Measurements from ENCODE around the gene COL7A1. TPM values are rescaled to one million over a fixed set of nuclear protein-coding genes. Genes with fewer than 3 reads are reported as not detected.

COL7A1 gene
- total RNA-seq, 1 donor from 2014 or later, result 1.5 TPM

DNA sequence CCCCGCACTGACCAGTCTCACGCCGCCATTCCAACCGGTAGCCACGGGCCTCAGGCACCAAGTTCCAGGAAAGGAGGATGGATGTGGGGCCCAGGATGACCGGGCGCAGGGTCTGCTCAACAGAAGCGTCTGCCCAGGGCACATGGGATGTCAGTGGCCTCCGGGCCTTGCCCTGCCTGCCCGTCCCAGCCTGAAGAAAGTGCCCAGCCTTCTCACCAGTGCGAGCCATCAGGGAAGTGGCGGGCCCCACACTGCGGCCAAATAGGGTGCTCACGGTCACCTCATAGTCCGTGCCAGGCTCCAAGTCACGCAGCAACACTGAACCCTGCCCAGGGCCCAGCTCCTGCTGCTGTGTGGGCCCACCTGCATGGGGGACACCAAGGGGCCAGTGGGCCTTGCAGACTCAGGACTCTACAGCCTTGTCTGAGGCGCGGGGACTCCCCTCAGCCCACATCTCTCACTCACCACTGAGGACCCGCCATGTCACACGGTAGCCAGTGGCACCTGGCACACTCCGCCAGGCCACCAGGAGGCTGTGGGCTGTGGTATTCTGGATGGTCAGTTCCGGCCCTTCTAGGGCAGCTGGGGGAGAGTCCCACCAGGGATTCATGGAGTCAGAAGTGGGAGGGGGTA lies 3.1 kb downstream of the COL7A1 start:
- no peaks in the 10 kb centered on the region for H3K9me3 Mint-ChIP-seq
- ChIA-PET POLR2A (no interaction called here), CTCF (no interaction called here)
- DNase-seq (no peak), ATAC-seq (ENCODE audit: low read depth) (no peak)
- H3K4me3 Mint-ChIP-seq, result no peak overlapping the region
- TF ChIP-seq CTCF (IDR thresholded peaks at IDR 0.05), result no peak
- peaks cover 14% of the 10 kb centered on the region for H3K4me1 Mint-ChIP-seq
- peaks cover under 1% of the 10 kb centered on the region for H3K36me3 Mint-ChIP-seq (ENCODE audit: low read depth)
- peaks cover 45% of the 10 kb centered on the region for H3K27me3 Mint-ChIP-seq
- H3K27ac Mint-ChIP-seq, result no peak overlapping the region
- intact Hi-C loops (cut with micrococcal nuclease), result no loop called here

- ChIA-PET CTCF (no interaction called here), POLR2A (no interaction called here)
- no peaks in the 10 kb centered on the region for H3K9me3 Mint-ChIP-seq
- intact Hi-C loops (cut with micrococcal nuclease), result no loop called here
- ATAC-seq (ENCODE audit: low read depth) (no peak), DNase-seq (no peak)
- peaks cover 14% of the 10 kb centered on the region for H3K4me1 Mint-ChIP-seq
- H3K27me3 Mint-ChIP-seq, result peaks cover 47% of the 10 kb centered on the region
- no peaks in the 10 kb centered on the region for H3K36me3 Mint-ChIP-seq (ENCODE audit: low read depth)
- no peak for TF ChIP-seq CTCF (IDR thresholded peaks at IDR 0.05)
- H3K4me3 Mint-ChIP-seq, result no peak overlapping the region
- no peak overlapping the region for H3K27ac Mint-ChIP-seq
Observed at GRCh38 chr3:48591436-48591835, 3.7 kb downstream of the COL7A1 start.

- no peak overlapping the region for H3K27ac Mint-ChIP-seq
- H3K9me3 Mint-ChIP-seq, result no peaks in the 10 kb centered on the region
- peaks cover 37% of the 10 kb centered on the region for H3K27me3 Mint-ChIP-seq
- no peak for DNase-seq
- intact Hi-C loops (cut with micrococcal nuclease), result no loop called here
- CTCF ChIA-PET, result no interaction called here
- H3K4me3 Mint-ChIP-seq, result no peak overlapping the region
- POLR2A ChIA-PET, result interaction anchor here (0.6 kb wide), 1 partner anchor 94 kb away, joined by 6 read pairs; no protein-coding TSS in a partner anchor
- H3K36me3 Mint-ChIP-seq (ENCODE audit: low read depth), result no peaks in the 10 kb centered on the region
- TF ChIP-seq CTCF (IDR thresholded peaks at IDR 0.05), result no peak
- H3K4me1 Mint-ChIP-seq, result no peaks in the 10 kb centered on the region
- no peak for ATAC-seq (ENCODE audit: low read depth)
Observed at GRCh38 chr3:48588230-48588629, 6.9 kb downstream of the COL7A1 start.

DNA sequence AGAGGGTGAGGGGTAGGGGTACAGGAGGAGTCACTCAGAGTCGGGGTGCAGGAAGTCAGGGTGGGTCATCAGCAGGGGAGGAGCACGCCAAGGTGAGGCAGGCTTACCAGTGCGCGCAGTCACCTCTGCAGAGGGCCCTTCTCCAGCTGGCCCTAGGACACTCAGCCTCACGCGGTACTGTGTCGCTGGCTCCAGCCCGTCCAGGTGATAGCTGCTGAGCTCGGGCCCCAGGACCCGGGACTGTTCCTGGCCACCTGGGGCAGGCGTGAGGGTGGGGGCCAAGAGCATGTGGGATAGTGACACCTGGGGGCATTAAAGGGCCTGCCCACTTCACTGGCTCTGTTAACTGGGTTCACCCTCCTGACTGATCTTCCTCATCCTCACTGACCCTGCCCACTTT lies 7.4 kb downstream of the COL7A1 start:
- TF ChIP-seq CTCF (IDR thresholded peaks at IDR 0.05), result no peak
- Mint-ChIP-seq H3K4me1 (no peaks in the 10 kb centered on the region), H3K4me3 (no peak overlapping the region), H3K27me3 (peaks cover 32% of the 10 kb centered on the region), H3K36me3 (ENCODE audit: low read depth) (no peaks in the 10 kb centered on the region), H3K9me3 (no peaks in the 10 kb centered on the region), H3K27ac (no peak overlapping the region)
- POLR2A ChIA-PET, result no interaction called here
- no peak for ATAC-seq (ENCODE audit: low read depth)
- intact Hi-C loops (cut with micrococcal nuclease), result no loop called here
- DNase-seq, result no peak
- CTCF ChIA-PET, result no interaction called here

GRCh38 chr3:48585411-48585810 lies 9.7 kb downstream of the COL7A1 start:
- H3K4me1 Mint-ChIP-seq, result no peaks in the 10 kb centered on the region
- H3K27ac Mint-ChIP-seq, result no peak overlapping the region
- ChIA-PET POLR2A (no interaction called here), CTCF (no interaction called here)
- H3K4me3 Mint-ChIP-seq, result no peak overlapping the region
- intact Hi-C loops (cut with micrococcal nuclease), result no loop called here
- H3K36me3 Mint-ChIP-seq (ENCODE audit: low read depth), result no peaks in the 10 kb centered on the region
- peaks cover 26% of the 10 kb centered on the region for H3K27me3 Mint-ChIP-seq
- DNase-seq (no peak), ATAC-seq (ENCODE audit: low read depth) (no peak)
- H3K9me3 Mint-ChIP-seq, result no peaks in the 10 kb centered on the region
- TF ChIP-seq CTCF (IDR thresholded peaks at IDR 0.05), result no peak
